DMS79 (cell line): Measurements from ENCODE around the gene NOS1AP.
A peak's percentile ranks its signal among the peaks of the same experiment; 100 is the strongest.

Experiments used
- DNase-seq: peaks from one replicate; lab custom pipeline; 2025; lab: John Stamatoyannopoulos, UW

Gene NOS1AP

DNA sequence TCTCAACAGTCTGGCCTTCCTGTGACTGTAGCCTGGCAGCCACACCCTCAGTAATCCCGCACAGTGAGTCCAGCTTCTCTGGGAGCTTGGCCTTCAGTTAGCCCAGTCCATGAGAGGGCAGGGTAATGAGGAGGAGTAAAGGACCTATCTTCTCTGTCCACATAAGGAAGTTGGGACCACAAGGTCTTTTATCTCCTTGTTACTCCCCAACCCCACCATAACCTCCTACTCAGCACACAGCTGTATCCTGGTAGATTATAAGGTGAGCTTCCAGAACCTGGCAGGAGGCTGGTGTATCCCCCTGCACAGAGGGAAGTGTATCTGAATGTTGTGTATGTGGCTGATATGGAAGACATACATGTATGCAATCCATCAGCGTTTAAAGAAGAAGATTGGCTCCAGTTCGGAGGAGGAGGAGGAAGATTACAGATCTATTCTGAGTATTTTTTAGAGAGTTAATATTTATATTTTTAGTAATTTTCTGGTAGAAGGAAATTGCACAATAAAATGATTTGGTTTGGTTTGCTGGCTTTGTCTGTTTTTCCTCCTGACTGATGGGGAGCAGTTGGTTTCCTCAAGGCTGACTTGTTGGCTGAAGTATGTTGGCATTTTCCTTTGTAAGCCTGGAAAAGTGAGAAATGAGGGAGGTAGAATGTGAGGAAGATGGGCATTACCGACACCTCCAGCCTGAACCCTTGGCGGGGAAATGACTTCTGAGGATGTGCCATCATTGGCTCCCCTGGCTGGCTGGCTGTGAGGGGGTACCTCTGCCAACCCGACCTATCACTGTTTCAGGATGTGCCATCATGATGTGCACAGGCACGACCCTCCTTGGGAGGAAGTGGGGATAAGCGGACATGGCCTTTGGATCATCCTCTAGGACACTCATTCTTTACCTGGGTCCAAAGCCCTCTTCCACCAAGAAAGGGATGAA, 317.1 kb downstream of the NOS1AP start:
- no peak for DNase-seq

DNA sequence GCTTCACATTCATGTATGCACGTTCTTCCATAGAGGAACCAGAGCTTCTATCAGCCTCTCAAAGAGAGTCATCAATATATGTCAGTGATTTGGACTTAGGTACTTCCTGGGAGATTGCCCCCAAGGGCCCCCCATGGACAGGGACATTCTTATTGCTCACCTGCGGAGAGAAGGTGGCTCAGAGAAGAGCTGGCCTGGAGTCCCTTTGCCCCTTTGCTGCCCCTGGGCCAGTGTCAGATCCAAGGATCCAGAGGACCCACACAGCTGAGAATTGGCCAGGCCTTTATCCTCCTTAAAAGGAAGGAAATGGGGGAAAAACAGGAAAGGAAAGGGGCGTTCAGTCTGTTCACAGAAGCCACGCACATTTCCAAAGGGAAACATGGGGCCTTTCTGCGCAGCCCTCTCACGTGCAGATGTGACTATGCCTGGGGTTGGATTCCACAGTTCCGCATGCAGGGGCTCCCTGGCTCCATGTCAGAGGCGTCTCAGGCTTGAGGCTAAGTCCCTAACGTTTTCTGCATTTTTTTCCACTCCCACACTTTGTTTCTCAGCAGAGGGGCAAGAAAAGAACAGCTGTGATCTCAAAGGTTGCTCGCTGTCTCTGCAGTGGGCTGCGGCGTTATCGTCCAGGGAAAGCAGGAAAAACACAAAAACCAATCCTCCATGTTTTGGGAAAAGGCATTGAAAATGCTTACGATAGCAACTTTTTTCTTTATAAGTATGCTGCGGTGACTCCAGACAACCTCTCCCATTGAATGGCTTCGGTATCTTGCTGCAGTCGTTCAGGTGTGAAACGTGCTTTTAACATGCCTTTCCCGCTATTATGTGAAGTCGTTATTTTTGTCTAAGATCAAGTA, 318.0 kb downstream of the NOS1AP start:
- no peak for DNase-seq

DNA sequence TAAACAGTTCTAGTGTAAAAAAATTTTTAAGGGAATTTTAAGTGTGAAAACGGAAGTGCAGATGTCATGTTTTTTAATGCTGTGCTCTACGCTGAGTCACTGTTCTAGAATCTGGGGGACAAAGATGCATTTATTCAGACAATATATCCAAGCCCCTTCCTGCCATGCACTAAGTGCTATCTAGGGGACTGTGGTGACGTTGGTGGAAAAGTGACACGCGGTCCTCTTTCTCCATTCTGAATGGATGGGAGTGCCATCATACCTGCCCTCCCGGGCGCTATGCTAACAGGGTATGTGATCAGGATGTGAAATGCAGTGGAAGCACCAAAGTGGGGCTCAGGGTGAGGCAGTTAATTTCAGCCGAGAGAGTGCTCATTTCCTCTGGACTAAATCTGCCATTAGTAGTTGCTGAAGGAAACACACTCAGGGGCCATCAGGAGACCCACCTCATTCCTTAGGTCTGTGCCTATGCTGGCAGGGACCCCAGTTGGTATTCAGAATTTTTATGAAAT, 318.6 kb downstream of the NOS1AP start:
- no peak for DNase-seq

DNA sequence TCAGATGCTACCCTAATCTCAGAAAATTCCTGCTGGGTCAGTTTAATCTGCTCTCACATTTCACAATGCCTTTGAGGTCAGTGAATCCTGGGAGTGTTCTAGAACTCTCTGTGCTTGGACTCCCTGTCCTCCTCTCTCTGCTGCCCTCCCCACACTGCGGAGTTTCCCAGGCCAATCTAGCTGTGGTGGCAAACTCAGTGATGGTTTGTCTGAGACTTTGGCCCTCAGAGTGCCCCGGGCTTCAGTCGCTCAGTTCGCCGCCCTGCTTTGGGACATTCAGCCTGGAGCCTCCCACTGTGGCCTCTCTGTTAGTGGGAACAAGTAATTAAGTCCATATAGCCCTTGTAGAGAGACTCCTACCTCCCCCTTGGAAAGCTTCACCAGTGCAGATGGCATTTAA, 319.1 kb downstream of the NOS1AP start:
- no peak for DNase-seq

GRCh38 chr1:162389021-162389818, 319.7 kb downstream of the NOS1AP start:
- no peak for DNase-seq

- no peak for DNase-seq
Measured at GRCh38 chr1:162389971-162390370, 320.5 kb downstream of the NOS1AP start.

DNA sequence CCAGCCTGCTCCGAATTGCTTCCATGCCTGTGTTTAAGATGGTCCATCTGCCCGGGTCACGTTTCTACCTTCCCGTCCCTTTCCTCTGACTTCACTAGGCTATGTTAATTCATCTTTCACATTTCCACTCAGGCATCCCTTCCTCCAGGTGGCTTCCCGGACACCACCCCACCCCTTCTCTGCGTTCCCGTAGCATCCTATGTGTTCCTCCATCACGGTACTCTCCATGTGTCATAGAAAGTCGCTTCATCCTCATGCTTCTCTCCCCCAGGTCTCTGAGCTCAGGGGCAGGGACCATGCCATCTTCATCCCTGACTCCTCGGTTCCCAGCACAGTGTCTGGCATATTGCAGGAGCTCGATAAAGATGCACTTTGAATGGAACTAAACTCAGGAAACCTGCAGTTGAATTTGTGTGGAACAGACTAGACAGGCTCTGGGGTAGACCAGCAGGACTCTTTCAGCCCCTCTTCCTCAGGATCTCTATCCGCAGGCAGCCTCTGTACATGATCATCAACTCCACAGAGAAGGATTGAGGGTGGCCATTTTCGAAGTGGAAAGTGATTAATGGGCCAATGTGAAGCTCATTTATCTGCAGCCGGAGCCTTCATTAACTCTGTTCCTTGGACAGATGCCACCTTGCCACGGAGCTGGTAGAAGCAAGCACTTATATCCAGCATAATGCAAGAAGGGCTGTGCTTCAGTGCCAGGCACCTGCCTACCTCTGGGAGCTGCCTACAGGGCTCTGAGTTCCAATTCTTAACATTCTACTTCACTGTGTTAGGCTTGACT, 321.1 kb downstream of the NOS1AP start:
- no peak for DNase-seq

DNA sequence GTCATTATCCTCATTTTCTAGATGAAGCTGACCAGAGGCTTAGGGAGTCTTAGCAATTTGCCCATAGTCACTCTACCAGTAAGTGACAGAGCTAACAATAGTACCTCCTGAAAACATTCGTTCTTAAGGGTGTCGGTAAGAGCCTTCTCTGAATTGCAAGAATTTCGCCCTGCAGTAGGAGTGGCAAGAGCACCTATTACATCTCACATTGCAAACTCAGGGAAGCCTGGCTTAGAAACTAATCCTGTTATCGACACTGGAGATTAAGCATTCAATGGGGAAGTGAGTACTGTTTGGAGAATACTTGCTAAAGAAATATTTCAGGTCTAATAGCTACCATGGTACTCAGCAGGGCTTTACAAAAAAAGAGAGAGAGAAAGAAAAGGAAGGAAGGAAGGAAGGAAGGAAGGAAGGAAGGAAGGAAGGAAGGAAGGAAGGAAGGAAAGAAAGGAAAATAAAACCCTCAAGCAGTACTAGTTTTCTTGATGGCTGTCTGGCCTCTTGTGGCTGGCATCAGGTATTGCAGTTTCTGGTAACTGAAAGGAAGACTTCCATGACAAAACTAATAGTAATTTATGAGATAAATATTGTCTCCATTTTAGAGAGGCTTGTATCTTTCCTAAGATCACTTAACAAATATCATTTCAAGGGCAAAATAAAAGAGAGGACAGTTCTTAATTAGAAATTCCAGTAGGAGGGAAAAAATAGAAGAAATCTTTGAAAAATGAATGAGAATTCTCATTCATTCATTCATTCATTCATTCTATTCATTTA, 322.5 kb downstream of the NOS1AP start:
- peak; percentile 26 for DNase-seq

DNA sequence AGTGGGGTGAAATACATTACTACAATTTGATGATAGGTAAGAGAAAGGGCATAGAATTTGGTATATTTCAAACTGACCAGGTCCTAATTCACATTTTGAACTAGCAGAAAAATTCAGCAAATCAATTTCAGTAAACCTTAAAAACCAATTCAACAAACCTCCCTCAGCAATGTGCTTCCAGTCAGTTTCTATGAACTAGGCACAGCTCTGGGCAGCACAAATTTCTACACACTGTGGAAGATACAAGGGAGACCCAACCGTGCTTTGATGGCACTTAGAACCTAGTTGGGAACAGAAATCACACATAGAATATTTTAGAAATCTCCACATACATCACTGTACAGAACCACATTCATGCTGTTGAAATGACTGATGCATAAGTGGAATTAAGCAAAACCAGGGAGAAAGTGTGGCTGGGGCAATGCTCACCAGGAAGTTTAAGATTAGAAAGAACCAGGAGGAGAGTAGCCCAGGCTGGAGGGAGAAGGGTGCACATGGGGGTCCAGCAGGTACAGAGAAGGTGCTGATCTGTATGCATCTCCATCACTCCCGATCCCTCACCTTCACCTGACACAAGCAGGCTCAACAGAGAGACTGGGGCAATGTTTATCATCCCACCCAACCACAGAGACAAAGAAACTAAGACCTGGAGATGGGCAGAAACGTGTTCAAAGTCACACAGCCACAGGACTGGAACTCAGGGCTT, 326.9 kb downstream of the NOS1AP start:
- no peak for DNase-seq

- DNase-seq: no peak
Measured at GRCh38 chr1:162397039-162397448, 327.6 kb downstream of the NOS1AP start.

DNA sequence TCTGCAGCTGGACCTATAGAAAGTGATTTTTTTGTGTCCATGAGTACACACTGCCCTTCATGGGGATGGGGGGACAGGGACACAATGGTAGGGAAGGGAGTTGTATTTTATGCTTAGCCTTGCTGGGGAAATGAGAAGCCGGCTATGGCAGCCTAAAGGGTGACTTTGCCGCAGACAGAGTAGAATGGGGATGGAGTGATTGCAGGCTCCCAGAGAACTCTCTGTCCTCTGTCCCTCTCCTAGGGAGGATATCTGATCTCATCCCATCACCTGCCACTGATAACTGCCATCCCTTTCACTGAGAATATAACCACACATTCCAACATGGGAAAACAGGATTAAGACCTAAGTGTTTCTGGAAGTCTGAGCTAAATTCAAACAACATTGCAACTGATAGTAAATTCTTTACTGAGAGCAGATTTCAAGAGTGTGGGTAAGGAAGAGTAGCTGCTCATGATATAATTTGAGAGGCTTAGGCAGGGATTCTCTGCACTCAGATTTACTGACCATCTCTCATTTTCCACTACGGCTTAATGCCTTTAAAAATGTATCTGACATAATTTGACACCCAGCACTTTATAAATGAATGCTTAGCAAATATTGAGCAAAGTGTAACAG, 328.6 kb downstream of the NOS1AP start:
- no peak for DNase-seq

- DNase-seq: no peak
Measured at GRCh38 chr1:162398999-162399580, 329.6 kb downstream of the NOS1AP start.

DNA sequence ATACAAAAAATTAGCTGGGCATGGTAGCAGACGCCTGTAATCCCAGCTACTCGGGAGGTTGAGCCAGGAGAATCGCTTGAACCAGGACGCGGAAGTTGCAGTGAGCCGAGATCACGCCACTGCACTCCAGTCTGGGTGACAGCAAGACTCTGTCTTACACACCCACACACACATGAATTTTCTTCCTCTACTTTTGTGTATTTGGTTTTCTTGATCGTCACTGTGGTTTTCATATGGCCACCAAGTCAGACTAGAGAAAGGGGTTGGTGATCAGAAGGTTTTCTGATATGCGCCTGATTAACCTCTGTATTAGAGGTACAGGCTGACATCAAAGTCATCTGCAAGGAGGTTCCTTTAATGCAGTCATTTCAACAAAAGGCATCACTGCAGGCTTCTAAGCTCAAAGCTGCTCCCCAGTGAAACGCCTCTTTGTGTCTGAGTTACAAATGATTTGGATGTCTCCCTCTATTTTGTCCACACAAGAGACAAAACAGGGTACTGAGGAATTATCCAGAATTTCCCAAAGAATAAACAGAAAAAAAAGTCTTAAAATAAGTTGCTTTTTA, 331.4 kb downstream of the NOS1AP start:
- no peak for DNase-seq

GRCh38 chr1:162404550-162405160, 335.2 kb downstream of the NOS1AP start:
- no peak for DNase-seq

DNA sequence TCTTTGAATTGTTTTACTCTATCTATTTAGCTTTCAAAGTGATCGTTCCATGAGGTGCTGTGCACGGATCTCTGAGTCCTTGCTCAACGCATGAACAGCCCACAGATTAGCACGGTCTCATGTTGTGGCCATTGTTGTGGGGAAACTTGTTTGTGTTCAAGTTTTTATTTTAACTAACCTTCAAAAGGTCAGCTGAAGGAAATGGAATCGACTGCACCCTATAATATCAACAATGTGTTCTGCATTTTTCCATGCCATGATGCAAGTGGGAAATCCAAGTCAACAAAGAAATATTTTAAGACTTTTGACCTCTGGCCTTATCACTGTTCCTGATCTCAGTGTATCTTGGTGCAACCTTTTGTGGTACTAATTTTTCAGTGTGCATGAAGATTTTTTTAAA, 336.3 kb downstream of the NOS1AP start:
- DNase-seq: no peak

DNA sequence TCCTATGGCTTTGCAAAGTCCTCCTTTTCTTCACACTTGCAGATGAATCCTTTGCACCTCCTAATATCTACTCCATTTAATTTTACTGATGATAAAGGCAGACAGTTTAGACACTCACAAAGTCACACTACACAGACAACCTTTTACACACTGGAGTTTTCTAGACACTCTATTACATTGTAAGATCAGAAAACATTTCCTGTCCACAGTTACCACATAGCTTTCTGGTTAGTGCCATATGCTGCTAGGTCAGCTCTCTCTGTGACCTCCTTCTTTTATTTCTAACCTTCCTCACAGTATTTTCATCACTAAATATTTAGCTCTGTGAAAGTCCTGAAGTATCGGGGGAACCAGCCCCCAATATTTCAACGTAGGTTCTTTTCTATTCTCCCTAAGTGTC, 337.3 kb downstream of the NOS1AP start:
- DNase-seq: no peak

- DNase-seq: no peak
Measured at GRCh38 chr1:162407539-162407938, 338.0 kb downstream of the NOS1AP start.

GRCh38 chr1:162412002-162412401, 342.5 kb downstream of the NOS1AP start, which contains the start of gene SH2D1B:
SH2D1B (minus strand) TSS chr1:162412136; CDS start chr1:162412016, 120 bp downstream.
- no peak for DNase-seq
